Hepatocyte (in vitro differentiated cells): ENCODE results near the gene ARL6. TPM values are rescaled to one million over a fixed set of nuclear protein-coding genes. Genes with fewer than 3 reads are reported as not detected.
A peak's percentile ranks its signal among the peaks of the same experiment; 100 is the strongest.

Experiments
- DNase-seq: peaks from one replicate; pipeline ENCODE4 v3.0.0-alpha.2; 2016; ENCODE audit warnings: low spot score
- H2AFZ ChIP-seq: fragments of 200-600 bp; sonication (generic); 2 replicates; pipeline ENCODE4 v1.6.0; 2016; ENCODE audit warnings: antibody characterized with exemption, mild to moderate bottlenecking
- H3K27ac ChIP-seq: fragments of 200-600 bp; sonication (generic); 2 replicates; pipeline ENCODE4 v1.5.1; 2016; ENCODE audit warnings: mild to moderate bottlenecking
- H3K27me3 ChIP-seq: fragments of 200-600 bp; sonication (generic); 2 replicates; pipeline ENCODE4 v1.6.1; 2016
- H3K36me3 ChIP-seq: fragments of 200-600 bp; sonication (generic); replicated peaks from 2 replicates; pipeline ENCODE4 v1.5.1; 2016; ENCODE audit warnings: low read depth; ENCODE audit not compliant: insufficient read depth
- H3K4me1 ChIP-seq: fragments of 200-600 bp; sonication (generic); 2 replicates; pipeline ENCODE4 v1.5.1; 2016; ENCODE audit warnings: mild to moderate bottlenecking, moderate library complexity; ENCODE audit not compliant: insufficient read depth
- H3K4me2 ChIP-seq: fragments of 200-600 bp; sonication (generic); 2 replicates; pipeline ENCODE4 v1.6.0; 2016
- H3K4me3 ChIP-seq: fragments of 200-600 bp; sonication (generic); 2 replicates; pipeline ENCODE4 v1.5.1; 2016; ENCODE audit warnings: mild to moderate bottlenecking
- H3K79me2 ChIP-seq: fragments of 200-600 bp; sonication (generic); 2 replicates; pipeline ENCODE4 v1.6.0; 2017; ENCODE audit warnings: mild to moderate bottlenecking
- H3K9me2 ChIP-seq: fragments of 200-600 bp; sonication (generic); replicated peaks from 2 replicates; pipeline ENCODE4 v1.6.0; 2017; ENCODE audit warnings: mild to moderate bottlenecking; ENCODE audit not compliant: insufficient read depth
- H3K9me3 ChIP-seq: fragments of 200-600 bp; sonication (generic); 2 replicates; pipeline ENCODE4 v1.5.1; 2016; ENCODE audit warnings: low read depth, mild to moderate bottlenecking
- H4K20me1 ChIP-seq: fragments of 200-600 bp; sonication (generic); 2 replicates; pipeline ENCODE4 v1.6.0; 2016; ENCODE audit warnings: mild to moderate bottlenecking; ENCODE audit not compliant: insufficient read depth, poor library complexity, severe bottlenecking
- EZH2 ChIP-seq: fragments of 200-600 bp; sonication (generic); IDR thresholded peaks from 2 replicates; pipeline ENCODE4 v1.6.1; 2016; ENCODE audit warnings: antibody characterized with exemption, mild to moderate bottlenecking, borderline replicate concordance
- EZH2phosphoT487 ChIP-seq: fragments of 200-600 bp; sonication (generic); IDR thresholded peaks from one replicate; pipeline ENCODE4 v1.6.1; 2018; ENCODE audit warnings: antibody characterized with exemption, mild to moderate bottlenecking, low read depth, moderate library complexity; ENCODE audit not compliant: unreplicated experiment, severe bottlenecking
- WGBS: methylation state at CpG from one replicate; pipeline ENCODE4 v1.1.6; 2016; ENCODE audit warnings: low lambda C conversion rate; ENCODE audit errors: missing lambda C conversion rate; 5-methylcytosine and 5-hydroxymethylcytosine counted together
- polyA plus RNA-seq: library from polyadenylated mRNA; unstranded; fragments of >200 nt; fragmentation: Nextera tagmentation; extraction: Ambion mirVana; gene quantifications from 2 replicates; pipeline ENCODE4 v1.2.1, GENCODE V29; 2016
- total RNA-seq: library from RNA; depleted of rRNA; stranded (reverse); fragments of >200 nt; gene quantifications from 2 replicates; pipeline ENCODE4 v1.2.3, GENCODE V29; 2014
- TF ChIP-seq, protein P1 (sequence below): fragments of 200-600 bp; sonication (generic); IDR thresholded peaks from 2 replicates; pipeline ENCODE4 v1.5.1; 2016; ENCODE audit warnings: antibody characterized with exemption, mild to moderate bottlenecking; ENCODE audit not compliant: poor library complexity

Gene ARL6
- total and polyA plus RNA-seq, 2 experiments from 2014 or later: 4.0 to 8.5 TPM

DNA sequence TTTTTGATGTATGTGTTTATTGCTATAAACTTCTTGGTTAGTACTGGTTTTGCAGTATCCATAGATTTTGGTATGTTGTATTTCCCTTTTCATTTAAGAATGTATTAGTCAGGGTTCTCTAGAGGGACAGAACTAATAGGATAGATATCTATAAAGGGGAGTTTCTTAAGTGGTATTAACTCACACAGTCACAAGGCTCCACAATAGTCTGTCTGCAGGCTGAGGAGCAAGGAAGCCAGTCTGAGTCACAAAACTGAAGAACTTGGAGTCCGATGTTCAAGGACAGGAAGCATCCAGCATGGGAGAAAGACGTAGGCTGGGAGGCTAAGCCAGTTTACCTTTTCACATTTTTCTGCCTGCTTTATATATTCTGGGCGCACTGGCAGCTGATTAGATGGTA is 8.4 kb downstream of the ARL6 start:
- H4K20me1 ChIP-seq: no peaks in the 10 kb centered on the region
- TF ChIP-seq EZH2phosphoT487: no peak
- TF ChIP-seq EZH2: no peak
- TF ChIP-seq, protein P1, sequence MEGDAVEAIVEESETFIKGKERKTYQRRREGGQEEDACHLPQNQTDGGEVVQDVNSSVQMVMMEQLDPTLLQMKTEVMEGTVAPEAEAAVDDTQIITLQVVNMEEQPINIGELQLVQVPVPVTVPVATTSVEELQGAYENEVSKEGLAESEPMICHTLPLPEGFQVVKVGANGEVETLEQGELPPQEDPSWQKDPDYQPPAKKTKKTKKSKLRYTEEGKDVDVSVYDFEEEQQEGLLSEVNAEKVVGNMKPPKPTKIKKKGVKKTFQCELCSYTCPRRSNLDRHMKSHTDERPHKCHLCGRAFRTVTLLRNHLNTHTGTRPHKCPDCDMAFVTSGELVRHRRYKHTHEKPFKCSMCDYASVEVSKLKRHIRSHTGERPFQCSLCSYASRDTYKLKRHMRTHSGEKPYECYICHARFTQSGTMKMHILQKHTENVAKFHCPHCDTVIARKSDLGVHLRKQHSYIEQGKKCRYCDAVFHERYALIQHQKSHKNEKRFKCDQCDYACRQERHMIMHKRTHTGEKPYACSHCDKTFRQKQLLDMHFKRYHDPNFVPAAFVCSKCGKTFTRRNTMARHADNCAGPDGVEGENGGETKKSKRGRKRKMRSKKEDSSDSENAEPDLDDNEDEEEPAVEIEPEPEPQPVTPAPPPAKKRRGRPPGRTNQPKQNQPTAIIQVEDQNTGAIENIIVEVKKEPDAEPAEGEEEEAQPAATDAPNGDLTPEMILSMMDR: no peak
- WGBS: 88% methylated on average over 3 of the region's 3 CpGs

DNA sequence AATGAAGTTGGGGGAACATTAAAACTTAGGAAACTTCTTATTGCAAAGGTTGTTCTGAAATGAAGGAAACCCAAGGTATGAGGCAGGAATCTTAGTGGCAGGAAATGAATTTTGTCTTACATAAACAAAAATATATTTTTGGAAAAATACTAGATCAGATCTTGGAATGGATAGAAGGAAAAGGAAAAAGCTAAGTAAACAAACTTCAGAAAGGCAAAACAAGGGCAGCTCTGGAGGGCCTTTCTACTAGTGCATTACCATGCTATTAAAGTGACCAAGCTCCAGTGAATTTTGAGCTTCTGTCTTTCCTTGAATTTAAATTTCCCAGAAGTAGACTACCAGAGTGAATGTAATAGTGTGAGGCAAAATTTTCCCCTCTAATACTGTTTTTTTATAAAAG is 13.6 kb downstream of the ARL6 start:
- Histone ChIP-seq H3K79me2 (no peaks in the 10 kb centered on the region), H3K27ac (no peak overlapping the region)
- TF ChIP-seq, protein P1: no peak
- TF ChIP-seq EZH2phosphoT487 (no peak), EZH2 (no peak)

More for the DNA sequence above, 8.4 kb downstream of the ARL6 start:
- Histone ChIP-seq H3K9me2 (no peaks in the 10 kb centered on the region), H3K9me3 (no peaks in the 10 kb centered on the region), H3K27ac (no peak overlapping the region), H3K27me3 (no peaks in the 10 kb centered on the region), H2AFZ (no peak overlapping the region), H3K4me3 (no peak overlapping the region), H3K4me1 (no peaks in the 10 kb centered on the region), H3K4me2 (no peak overlapping the region), H3K36me3 (peaks cover 3% of the 10 kb centered on the region), H3K79me2 (peaks cover 3% of the 10 kb centered on the region)
- no peak for DNase-seq

DNA sequence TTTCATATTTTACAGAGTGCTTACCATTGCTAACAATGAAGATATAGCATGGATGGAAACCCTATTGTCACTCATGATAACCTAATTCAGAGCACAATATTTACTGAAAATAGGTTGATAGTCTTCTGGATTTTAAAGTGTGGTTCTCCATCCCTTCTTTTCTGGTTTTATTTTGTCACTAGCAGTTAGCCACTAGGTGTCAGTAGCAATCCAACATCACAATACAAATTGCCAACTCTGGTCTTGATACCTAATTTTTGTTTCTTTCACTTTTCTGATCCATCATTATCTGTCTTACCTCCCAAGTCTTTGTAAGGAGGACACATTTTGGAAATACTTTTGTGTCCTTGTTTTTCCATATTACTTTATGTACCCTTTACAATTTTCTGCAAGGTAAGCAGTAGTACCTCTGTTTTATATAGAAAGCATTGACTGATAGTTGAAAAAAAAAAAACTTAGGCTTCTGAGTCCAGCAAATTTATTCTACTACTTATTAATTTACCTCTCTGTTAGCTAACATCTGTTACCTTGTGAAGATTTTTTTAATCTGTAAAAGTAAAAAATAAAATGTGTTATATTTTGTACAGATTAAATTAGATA is 29.0 kb downstream of the ARL6 start:
- Histone ChIP-seq H3K79me2 (no peaks in the 10 kb centered on the region), H2AFZ (no peak overlapping the region), H3K4me3 (no peak overlapping the region), H3K4me1 (no peaks in the 10 kb centered on the region), H4K20me1 (no peaks in the 10 kb centered on the region), H3K36me3 (no peaks in the 10 kb centered on the region), H3K9me2 (no peaks in the 10 kb centered on the region), H3K9me3 (no peaks in the 10 kb centered on the region), H3K27me3 (no peaks in the 10 kb centered on the region), H3K27ac (no peak overlapping the region), H3K4me2 (no peak overlapping the region)
- peak; percentile 55 for DNase-seq
- TF ChIP-seq, protein P1: peak; percentile 89
- TF ChIP-seq EZH2phosphoT487: no peak

More for the DNA sequence above, 13.6 kb downstream of the ARL6 start:
- no peak overlapping the region for H3K4me2 ChIP-seq
- H4K20me1 ChIP-seq: no peaks in the 10 kb centered on the region
- H3K27me3 ChIP-seq: no peaks in the 10 kb centered on the region
- H3K9me2 ChIP-seq: no peaks in the 10 kb centered on the region
- H3K4me1 ChIP-seq: no peaks in the 10 kb centered on the region
- no peaks in the 10 kb centered on the region for H3K9me3 ChIP-seq
- no peaks in the 10 kb centered on the region for H3K36me3 ChIP-seq
- no peak overlapping the region for H2AFZ ChIP-seq
- no peak overlapping the region for H3K4me3 ChIP-seq
- DNase-seq: no peak

DNA sequence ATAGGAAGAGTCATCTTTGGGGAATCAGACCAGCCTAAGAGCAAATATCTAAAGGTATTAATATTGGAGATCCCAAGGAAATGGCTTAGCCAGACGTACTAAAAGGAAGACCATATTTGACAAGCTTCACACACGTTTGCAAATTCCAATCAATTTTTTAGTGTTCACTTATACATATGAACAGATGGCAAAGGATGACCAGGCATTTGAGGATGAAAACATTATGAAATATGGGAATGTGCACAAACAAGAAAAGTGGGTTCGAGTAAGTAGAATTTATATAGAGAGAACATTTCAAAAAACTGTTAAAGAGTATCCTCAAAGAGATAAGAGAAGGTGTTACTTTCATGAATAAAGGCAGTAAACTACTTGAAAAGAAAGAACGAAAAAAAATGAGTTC is 31.4 kb downstream of the ARL6 start:
- TF ChIP-seq, protein P1: no peak
- TF ChIP-seq EZH2phosphoT487 (no peak), EZH2 (no peak)
- H3K4me3 ChIP-seq: no peak overlapping the region
- no peaks in the 10 kb centered on the region for H3K27me3 ChIP-seq
- H3K4me2 ChIP-seq: no peak overlapping the region
- no peak overlapping the region for H2AFZ ChIP-seq
- no peaks in the 10 kb centered on the region for H3K9me3 ChIP-seq
- H4K20me1 ChIP-seq: no peaks in the 10 kb centered on the region
- no peaks in the 10 kb centered on the region for H3K9me2 ChIP-seq
- no peaks in the 10 kb centered on the region for H3K79me2 ChIP-seq
- no peaks in the 10 kb centered on the region for H3K4me1 ChIP-seq
- 88% methylated on average over 4 of the region's 4 CpGs for WGBS
- H3K36me3 ChIP-seq: no peaks in the 10 kb centered on the region
- DNase-seq: no peak
- H3K27ac ChIP-seq: no peak overlapping the region
